ENCODE results near the gene SHANK1. TPM values are rescaled to one million over a fixed set of nuclear protein-coding genes. Genes with fewer than 3 reads are reported as not detected.

The SHANK1 gene
- total RNA-seq, 2 donors from 2014 or later = 0.22 to 0.29 TPM

DNA sequence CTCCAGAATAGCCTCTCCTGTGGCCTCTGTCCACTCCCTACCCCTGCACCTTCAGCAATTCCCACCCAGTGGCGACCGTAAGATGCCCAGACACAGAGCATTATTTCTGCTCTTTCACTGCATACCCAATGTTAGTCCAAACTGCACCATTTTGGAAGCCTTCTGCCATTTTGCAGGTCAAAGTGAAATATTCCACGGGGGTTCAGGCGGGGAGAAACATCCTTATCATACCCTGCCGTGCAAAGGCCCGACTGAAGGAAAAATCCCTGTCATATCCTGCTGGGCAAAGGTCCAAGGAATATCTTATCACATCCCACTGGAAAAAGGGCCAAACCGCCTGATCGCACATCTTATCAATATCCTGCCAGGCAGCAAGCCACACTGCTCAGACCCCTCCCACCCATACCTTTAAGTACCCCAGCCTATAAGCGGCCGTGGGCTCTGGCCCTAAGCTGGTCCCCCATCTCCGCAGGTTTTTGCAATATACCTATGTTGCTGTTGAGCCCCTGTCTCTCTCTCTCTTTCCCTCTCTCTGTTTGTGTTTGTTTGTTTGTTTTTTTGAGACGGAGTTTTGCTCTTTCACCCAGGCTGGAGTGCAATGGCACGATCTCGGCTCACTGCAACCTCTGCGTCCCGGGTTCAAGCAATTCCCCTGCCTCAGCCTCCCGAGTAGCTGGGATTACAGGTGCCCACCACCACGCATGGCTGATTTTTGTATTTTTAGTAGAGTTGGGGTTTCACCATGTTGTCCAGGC, 21.8 kb upstream of the SHANK1 start:
- no peak for DNase-seq
- Histone ChIP-seq H3K9ac (ENCODE audit: low read depth in 2 of 2, low read length in 2 of 2) (no peak overlapping the region), H3K36me3 (no peaks in the 10 kb centered on the region), H3K27me3 (no peaks in the 10 kb centered on the region), H3K9me3 (no peaks in the 10 kb centered on the region), H3K4me3 (no peak overlapping the region), H3K4me1 (no peaks in the 10 kb centered on the region), H3K27ac (no peak overlapping the region)
- TF ChIP-seq, protein P1, sequence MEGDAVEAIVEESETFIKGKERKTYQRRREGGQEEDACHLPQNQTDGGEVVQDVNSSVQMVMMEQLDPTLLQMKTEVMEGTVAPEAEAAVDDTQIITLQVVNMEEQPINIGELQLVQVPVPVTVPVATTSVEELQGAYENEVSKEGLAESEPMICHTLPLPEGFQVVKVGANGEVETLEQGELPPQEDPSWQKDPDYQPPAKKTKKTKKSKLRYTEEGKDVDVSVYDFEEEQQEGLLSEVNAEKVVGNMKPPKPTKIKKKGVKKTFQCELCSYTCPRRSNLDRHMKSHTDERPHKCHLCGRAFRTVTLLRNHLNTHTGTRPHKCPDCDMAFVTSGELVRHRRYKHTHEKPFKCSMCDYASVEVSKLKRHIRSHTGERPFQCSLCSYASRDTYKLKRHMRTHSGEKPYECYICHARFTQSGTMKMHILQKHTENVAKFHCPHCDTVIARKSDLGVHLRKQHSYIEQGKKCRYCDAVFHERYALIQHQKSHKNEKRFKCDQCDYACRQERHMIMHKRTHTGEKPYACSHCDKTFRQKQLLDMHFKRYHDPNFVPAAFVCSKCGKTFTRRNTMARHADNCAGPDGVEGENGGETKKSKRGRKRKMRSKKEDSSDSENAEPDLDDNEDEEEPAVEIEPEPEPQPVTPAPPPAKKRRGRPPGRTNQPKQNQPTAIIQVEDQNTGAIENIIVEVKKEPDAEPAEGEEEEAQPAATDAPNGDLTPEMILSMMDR (IDR thresholded peaks at IDR 0.05) = no peak
- intact Hi-C loops (cut with DNase I) = no loop called here

DNA sequence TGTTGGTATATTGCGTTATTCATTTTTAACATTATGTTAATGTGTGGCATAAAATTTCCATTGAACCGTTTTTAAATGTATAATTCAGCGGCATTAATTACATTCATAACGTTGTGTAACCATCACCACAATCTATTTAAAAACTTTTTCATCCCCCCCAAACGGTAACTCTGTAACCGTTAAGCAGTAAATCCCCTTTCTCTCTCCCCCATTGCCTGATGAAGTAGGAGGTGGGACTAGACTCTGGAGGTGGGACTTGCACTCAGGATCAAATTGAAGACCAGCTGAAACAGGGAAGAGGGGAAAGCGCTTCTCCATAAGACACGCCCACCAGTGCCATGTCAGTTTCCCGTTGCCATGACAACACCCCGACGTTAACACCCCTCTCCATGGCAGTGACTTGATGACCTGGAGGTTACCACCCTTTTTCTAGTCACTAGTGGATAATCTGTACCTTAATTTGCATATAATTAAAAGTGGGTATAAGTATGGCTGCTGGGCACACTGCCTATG, 20.4 kb upstream of the SHANK1 start:
- TF ChIP-seq, protein P1 (IDR thresholded peaks at IDR 0.05) = no peak
- Histone ChIP-seq H3K9me3 (no peaks in the 10 kb centered on the region), H3K27me3 (no peaks in the 10 kb centered on the region), H3K36me3 (no peaks in the 10 kb centered on the region), H3K4me1 (no peaks in the 10 kb centered on the region), H3K4me3 (no peak overlapping the region), H3K9ac (ENCODE audit: low read depth in 2 of 2, low read length in 2 of 2) (no peak overlapping the region), H3K27ac (no peak overlapping the region)
- intact Hi-C loops (cut with DNase I) = no loop called here
- no peak for DNase-seq

DNA sequence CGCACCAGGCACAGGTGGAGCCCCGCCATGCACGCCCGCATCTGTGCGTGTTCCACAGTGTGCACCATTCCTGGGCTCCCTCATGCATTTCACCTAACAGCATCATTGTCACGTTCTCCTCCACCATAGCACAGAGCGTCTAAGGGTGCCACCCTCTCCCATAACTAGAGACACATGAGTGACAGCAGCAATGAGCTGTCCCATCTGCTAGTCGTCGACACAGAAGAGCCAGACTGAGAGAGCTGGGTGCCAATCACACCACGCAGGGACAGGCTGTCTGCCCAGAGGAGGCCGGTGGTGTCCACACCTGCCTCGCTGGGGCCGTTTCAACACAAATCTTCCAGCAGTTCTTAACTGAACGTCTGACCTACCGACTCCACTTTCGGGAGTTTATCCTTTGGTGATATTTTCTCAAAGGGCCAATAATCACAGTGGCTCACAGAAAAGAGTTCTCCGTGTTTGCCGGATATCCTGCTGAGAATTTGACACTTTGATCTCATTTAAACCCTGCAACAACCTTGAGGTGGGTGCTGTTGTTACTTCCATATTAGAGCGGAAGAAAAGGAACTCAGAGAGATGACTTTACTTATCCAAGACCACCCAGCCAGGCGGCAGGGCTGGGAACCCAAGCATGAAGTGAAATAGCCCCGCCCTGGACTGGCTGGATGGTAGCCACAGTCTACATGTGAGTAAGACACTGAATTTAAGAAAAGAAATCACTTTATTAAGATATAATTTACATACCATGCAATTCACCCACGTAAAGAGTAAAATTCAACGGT, 19.7 kb upstream of the SHANK1 start:
- Histone ChIP-seq H3K4me1 (no peaks in the 10 kb centered on the region), H3K4me3 (no peak overlapping the region), H3K27me3 (no peaks in the 10 kb centered on the region), H3K9ac (ENCODE audit: low read depth in 2 of 2, low read length in 2 of 2) (no peak overlapping the region), H3K9me3 (no peaks in the 10 kb centered on the region), H3K36me3 (no peaks in the 10 kb centered on the region), H3K27ac (no peak overlapping the region)
- TF ChIP-seq, protein P1 (IDR thresholded peaks at IDR 0.05) = no peak
- DNase-seq = no peak
- intact Hi-C loops (cut with DNase I) = no loop called here

DNA sequence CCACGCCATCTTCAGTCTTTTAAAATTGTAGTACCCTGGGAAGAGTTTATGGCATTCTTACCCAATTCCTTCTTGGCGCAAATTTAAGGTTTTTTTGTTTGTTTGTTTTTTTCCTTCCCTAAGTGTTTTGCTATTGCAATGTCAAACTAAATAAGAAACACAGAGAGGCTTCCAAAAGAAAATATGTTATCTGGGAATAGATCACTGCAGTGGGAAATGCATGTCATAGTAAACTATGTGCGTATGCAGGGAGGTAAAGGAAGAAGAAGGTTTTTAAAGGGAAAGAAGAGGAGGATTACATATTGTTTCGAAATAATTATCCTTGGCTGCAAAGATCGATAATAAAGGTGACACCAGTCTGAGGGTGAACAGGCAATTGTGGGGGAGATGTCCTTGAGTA, 16.7 kb upstream of the SHANK1 start:
- TF ChIP-seq, protein P1 (IDR thresholded peaks at IDR 0.05) = no peak
- no peak for DNase-seq
- no peak overlapping the region for H3K4me3 ChIP-seq
- H3K9me3 ChIP-seq = no peaks in the 10 kb centered on the region
- H3K27me3 ChIP-seq = no peaks in the 10 kb centered on the region
- H3K9ac ChIP-seq (ENCODE audit: low read depth in 2 of 2, low read length in 2 of 2) = no peak overlapping the region
- intact Hi-C loops (cut with DNase I) = no loop called here
- H3K27ac ChIP-seq = no peak overlapping the region
- H3K36me3 ChIP-seq = no peaks in the 10 kb centered on the region
- H3K4me1 ChIP-seq = no peaks in the 10 kb centered on the region

DNA sequence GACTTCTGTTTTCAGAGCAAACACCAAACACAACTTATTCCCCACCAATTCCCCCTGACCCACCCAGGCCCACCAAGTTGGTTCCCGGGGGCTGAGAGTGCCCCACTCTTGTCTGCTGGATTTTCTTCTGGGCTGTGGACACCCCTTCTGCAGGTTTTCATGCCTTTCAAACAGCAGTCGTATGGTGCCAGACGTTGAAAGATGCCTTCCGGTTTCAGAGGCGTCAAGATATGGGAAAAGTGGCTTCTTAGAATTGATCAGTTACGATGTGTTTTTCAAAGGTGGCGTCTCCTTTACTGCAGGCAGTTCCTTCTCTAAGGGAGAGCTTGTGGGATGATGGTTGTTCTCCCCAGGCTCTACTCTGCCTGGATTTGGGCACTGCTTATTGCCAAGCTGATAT, 16.3 kb upstream of the SHANK1 start:
- no peaks in the 10 kb centered on the region for H3K9me3 ChIP-seq

More for the DNA sequence above, 16.3 kb upstream of the SHANK1 start:
- Histone ChIP-seq H3K27me3 (no peaks in the 10 kb centered on the region), H3K4me3 (no peak overlapping the region), H3K36me3 (no peaks in the 10 kb centered on the region), H3K9ac (ENCODE audit: low read depth in 2 of 2, low read length in 2 of 2) (no peak overlapping the region), H3K4me1 (no peaks in the 10 kb centered on the region), H3K27ac (no peak overlapping the region)
- intact Hi-C loops (cut with DNase I) = no loop called here
- DNase-seq = no peak
- TF ChIP-seq, protein P1 (IDR thresholded peaks at IDR 0.05) = no peak

Measured in colonic mucosa (tissue), 4 donors.